CD4-positive, CD25-positive, alpha-beta regulatory T cell (primary cell): ENCODE results near the gene BRD3. TPM values are rescaled to one million over a fixed set of nuclear protein-coding genes. Genes with fewer than 3 reads are reported as not detected.

Source experiments
- ATAC-seq, 2 donors: fragments of 150-1000 bp; cut with Tn5 transposase; one replicate each; pipeline ENCODE4 v1.10.0; 2021; ENCODE audit warnings: low read depth in 2 of 2, moderate number of reproducible peaks in 2 of 2, moderate library complexity in 1 of 2
- DNase-seq, 3 donors: peaks; one replicate each; pipeline versions ENCODE4 v3.0.0 to v3.0.0-alpha.2; 2012 to 2022; ENCODE audit warnings: mixed read lengths in 1 of 3
- H3K27ac ChIP-seq: one replicate; pipeline ENCODE4 v1.7.0; 2013; ENCODE audit warnings: mild to moderate bottlenecking, low read length; ENCODE audit not compliant: insufficient read depth, poor library complexity, severe bottlenecking
- H3K27me3 ChIP-seq: one replicate; pipeline ENCODE4 v1.7.0; 2013; ENCODE audit warnings: low read length; ENCODE audit not compliant: control insufficient read depth, insufficient read depth
- H3K36me3 ChIP-seq: one replicate; pipeline ENCODE4 v1.7.0; 2013; ENCODE audit warnings: mild to moderate bottlenecking, low read length, moderate library complexity; ENCODE audit not compliant: control insufficient read depth, insufficient read depth
- H3K4me1 ChIP-seq: 2 replicates; pipeline ENCODE4 v1.7.0; 2013; ENCODE audit warnings: mild to moderate bottlenecking, low read length; ENCODE audit not compliant: insufficient read depth, control insufficient read depth, poor library complexity, severe bottlenecking
- H3K4me3 ChIP-seq: one replicate; pipeline ENCODE4 v1.7.0; 2013; ENCODE audit warnings: low read depth, mild to moderate bottlenecking, low read length, moderate library complexity
- H3K9me3 ChIP-seq, 2 experiments: 1 replicate in 1 of 2; 2 replicates in 1 of 2; pipeline ENCODE4 v1.7.0; 2013; ENCODE audit warnings: low read length in 2 of 2, mild to moderate bottlenecking in 1 of 2, moderate library complexity in 1 of 2; ENCODE audit not compliant: control insufficient read depth in 2 of 2
- H3K27ac Mint-ChIP-seq, 3 donors: one replicate each; pipeline ENCODE4 v1.8.0; 2020 to 2022; ENCODE audit warnings: mild to moderate bottlenecking in 3 of 3, mixed read lengths in 3 of 3, moderate library complexity in 2 of 3
- H3K27me3 Mint-ChIP-seq: one replicate; pipeline ENCODE4 v1.8.0; 2022; ENCODE audit warnings: mild to moderate bottlenecking, mixed read lengths
- H3K36me3 Mint-ChIP-seq: one replicate; pipeline ENCODE4 v1.8.0; 2020; ENCODE audit warnings: mixed read lengths
- H3K4me1 Mint-ChIP-seq, 4 donors: one replicate each; pipeline ENCODE4 v1.8.0; 2020 to 2022; ENCODE audit warnings: mixed read lengths in 4 of 4, mild to moderate bottlenecking in 1 of 4
- H3K4me3 Mint-ChIP-seq, 4 donors: one replicate each; pipeline ENCODE4 v1.8.0; 2020 to 2022; ENCODE audit warnings: mild to moderate bottlenecking in 4 of 4, mixed read lengths in 4 of 4, moderate library complexity in 3 of 4
- H3K9me3 Mint-ChIP-seq, 7 donors: one replicate each; pipeline ENCODE4 v1.8.0; 2020 to 2022; ENCODE audit warnings: mixed read lengths in 7 of 7, mild to moderate bottlenecking in 3 of 7, moderate library complexity in 2 of 7
- polyA plus RNA-seq, 4 donors: library from polyadenylated mRNA; unstranded; fragments of 300-500 nt; fragmentation: Illumina TruSeq; gene quantifications; one replicate each; pipeline ENCODE4 v1.2.3, GENCODE V29; 2021
- total RNA-seq: library from RNA; stranded (reverse); gene quantifications from one replicate; pipeline ENCODE4 v1.2.3, GENCODE V29; 2022

Gene BRD3
- total and polyA plus RNA-seq, 5 donors from 2014 or later = 10.4 to 39.3 (median 13.1) TPM

DNA sequence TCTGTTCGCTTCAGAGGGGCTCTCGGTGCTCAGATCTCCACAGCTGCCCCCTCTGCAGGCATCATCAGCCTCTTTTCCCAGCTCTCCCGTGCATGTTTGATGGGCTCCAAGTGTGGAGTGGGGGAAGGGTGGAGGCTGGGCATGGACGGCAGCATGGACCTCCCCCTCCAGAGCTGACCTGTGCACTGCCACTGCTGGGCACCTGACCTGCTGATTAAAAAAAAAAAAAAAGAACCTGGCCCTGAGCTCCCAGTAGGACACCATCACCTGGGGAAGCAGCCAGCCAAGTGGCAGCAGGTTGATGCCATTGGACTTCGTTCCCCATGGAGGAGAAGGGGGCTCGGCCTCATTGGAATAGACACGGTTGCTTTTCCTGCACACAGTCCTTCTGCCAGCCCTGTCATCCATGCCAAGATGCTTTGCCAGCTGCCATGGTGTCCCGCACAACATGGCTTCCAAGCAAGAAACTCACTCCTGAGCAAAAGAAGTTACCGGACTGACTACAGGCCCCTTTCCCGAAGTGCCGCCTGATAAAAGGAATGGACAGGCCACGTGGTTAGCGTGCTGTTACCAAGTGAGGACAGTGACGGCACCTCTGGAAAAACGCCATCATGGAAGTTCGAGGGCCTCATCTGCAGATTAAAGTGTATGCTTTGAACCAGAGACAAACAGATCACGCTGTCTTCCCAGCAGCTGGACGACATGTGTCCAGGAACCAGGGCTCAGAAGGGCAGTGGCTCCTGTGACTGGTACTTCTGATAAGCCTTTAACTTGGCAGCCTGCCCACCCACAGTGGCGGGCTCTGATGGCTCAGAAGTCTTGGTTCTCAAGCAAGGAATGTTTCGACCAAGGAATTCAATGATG, 57.3 kb downstream of the BRD3 start:
- Histone ChIP-seq H3K27me3 (no peaks in the 10 kb centered on the region), H3K4me3 (no peak overlapping the region), H3K36me3 (no peaks in the 10 kb centered on the region), H3K4me1 (no peaks in the 10 kb centered on the region), H3K27ac (no peak overlapping the region), H3K9me3 (no peaks in the 10 kb centered on the region)
- Mint-ChIP-seq H3K4me1 (no peaks in the 10 kb centered on the region), H3K4me3 (no peak overlapping the region), H3K27me3 (no peaks in the 10 kb centered on the region), H3K27ac (no peak overlapping the region), H3K36me3 (no peaks in the 10 kb centered on the region), H3K9me3 (peaks cover 0 to 8% (median 0%) of the 10 kb centered on the region in 7 donors)
- no peak for DNase-seq
- ATAC-seq = no peak

DNA sequence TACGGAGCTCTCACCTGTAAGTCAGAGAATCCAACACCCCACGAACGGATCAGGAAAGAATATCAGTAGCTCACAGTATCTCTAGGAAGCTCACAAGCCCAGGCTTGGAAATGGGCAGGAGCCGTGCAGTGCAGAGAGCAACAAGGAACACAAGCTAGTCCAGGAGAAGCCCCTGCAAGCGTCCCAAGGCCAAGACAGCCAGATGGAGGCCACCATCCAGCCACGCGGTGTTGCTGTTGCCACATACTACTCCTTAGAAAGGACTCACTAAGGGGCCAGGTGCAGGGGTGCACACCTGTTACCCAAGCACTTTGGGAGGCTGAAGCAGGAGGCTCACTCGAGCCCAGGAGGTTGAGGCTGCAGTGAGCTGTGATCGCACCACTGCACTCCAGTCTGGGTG, 60.3 kb downstream of the BRD3 start:
- no peaks in the 10 kb centered on the region for H3K27me3 ChIP-seq
- H3K36me3 ChIP-seq = no peaks in the 10 kb centered on the region
- H3K9me3 ChIP-seq = no peaks in the 10 kb centered on the region
- Mint-ChIP-seq H3K36me3 (no peaks in the 10 kb centered on the region), H3K4me3 (no peak overlapping the region), H3K9me3 (peaks cover 0 to 8% (median 0%) of the 10 kb centered on the region in 7 donors), H3K27ac (no peak overlapping the region), H3K4me1 (no peaks in the 10 kb centered on the region), H3K27me3 (peaks cover 5% of the 10 kb centered on the region)
- H3K4me3 ChIP-seq = no peak overlapping the region
- H3K27ac ChIP-seq = no peak overlapping the region
- H3K4me1 ChIP-seq = no peaks in the 10 kb centered on the region
- DNase-seq (no peak), ATAC-seq (no peak)

DNA sequence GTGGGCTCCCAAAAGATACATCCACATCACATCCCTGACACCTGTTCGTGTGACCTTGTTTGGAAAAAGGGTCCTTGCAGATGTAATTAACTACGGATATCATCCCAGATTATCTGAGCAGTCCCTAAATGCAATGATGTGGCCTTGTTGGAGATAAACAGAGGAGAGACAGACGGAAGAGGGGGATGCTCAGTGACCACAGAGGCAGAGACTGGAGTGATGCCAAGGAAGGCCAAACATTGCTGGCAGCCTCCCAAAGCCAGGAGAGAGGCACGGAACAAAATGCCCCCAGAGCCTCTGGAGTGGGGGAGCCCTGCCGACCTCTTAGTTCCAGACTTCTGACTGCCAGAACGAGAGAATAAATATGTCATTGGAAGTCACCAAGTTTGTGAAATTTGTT, 60.7 kb downstream of the BRD3 start:
- H3K4me3 Mint-ChIP-seq = no peak overlapping the region
- no peaks in the 10 kb centered on the region for H3K27me3 ChIP-seq

DNA sequence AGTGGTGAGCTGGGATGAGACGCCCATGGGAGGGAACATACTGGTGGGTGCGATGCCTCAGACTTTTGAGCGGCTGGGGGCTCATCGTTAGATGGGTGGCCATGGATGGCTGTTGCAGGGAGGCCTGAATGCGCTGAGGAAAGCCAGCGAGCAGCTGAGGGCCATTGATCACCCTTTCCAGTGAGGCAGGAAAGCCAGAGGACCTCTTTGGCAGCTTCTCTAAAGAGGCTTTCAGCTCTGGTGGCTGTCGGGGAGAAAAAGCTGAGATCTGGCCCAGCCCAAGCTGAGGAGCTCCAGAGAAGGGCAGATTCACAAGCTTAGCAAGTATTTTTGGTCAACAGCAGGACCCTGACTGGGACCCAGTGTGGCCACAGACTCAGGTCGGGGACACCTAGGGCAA, 62.4 kb downstream of the BRD3 start:
- H3K36me3 Mint-ChIP-seq = no peaks in the 10 kb centered on the region
- no peak overlapping the region for H3K27ac ChIP-seq
- no peaks in the 10 kb centered on the region for H3K9me3 ChIP-seq
- H3K36me3 ChIP-seq = no peaks in the 10 kb centered on the region
- H3K4me1 ChIP-seq = no peaks in the 10 kb centered on the region
- no peak overlapping the region for H3K27ac Mint-ChIP-seq
- H3K27me3 ChIP-seq = no peaks in the 10 kb centered on the region
- peaks cover 5% of the 10 kb centered on the region for H3K27me3 Mint-ChIP-seq
- no peak overlapping the region for H3K4me3 ChIP-seq
- H3K4me3 Mint-ChIP-seq = no peak overlapping the region
- H3K9me3 Mint-ChIP-seq = peaks cover 0 to 5% (median 0%) of the 10 kb centered on the region in 7 donors
- no peaks in the 10 kb centered on the region for H3K4me1 Mint-ChIP-seq
- no peak for ATAC-seq
- no peak for DNase-seq

More for the DNA sequence above, 60.7 kb downstream of the BRD3 start:
- DNase-seq = no peak
- no peak overlapping the region for H3K27ac Mint-ChIP-seq
- no peaks in the 10 kb centered on the region for H3K4me1 Mint-ChIP-seq
- peaks cover 5% of the 10 kb centered on the region for H3K27me3 Mint-ChIP-seq
- no peaks in the 10 kb centered on the region for H3K36me3 Mint-ChIP-seq
- Histone ChIP-seq H3K9me3 (no peaks in the 10 kb centered on the region), H3K36me3 (no peaks in the 10 kb centered on the region), H3K4me1 (no peaks in the 10 kb centered on the region), H3K27ac (no peak overlapping the region), H3K4me3 (no peak overlapping the region)
- no peak for ATAC-seq
- H3K9me3 Mint-ChIP-seq = peaks cover 0 to 8% (median 0%) of the 10 kb centered on the region in 7 donors

DNA sequence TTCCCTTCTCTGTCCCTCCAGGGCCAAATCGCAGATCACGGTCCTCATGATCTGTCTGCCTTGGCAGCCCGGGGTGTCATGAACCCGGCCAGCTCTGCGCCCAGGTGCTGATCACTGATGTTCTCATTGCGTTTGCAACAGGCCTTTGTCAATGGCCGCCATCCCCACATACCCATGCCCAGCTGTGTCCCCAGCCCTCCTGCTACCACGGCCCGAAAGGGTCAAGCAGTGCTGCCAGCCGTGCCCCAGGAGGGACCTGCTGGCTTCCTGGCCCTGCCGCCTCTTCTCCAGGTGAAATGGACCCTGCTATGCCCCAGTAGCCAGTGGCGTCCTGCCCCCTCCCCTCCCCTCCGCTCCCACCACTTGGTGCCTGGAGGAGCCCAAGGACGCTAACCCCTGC, 62.9 kb downstream of the BRD3 start:
- H3K4me1 Mint-ChIP-seq = no peaks in the 10 kb centered on the region
- no peaks in the 10 kb centered on the region for H3K9me3 ChIP-seq
- peak overlapping the region in 1 of 4 donors; percentile 38 for H3K4me3 Mint-ChIP-seq
- no peaks in the 10 kb centered on the region for H3K4me1 ChIP-seq
- no peak overlapping the region for H3K27ac ChIP-seq
- ATAC-seq (no peak), DNase-seq (no peak)
- no peaks in the 10 kb centered on the region for H3K27me3 ChIP-seq
- H3K36me3 ChIP-seq = no peaks in the 10 kb centered on the region
- H3K36me3 Mint-ChIP-seq = no peaks in the 10 kb centered on the region
- H3K4me3 ChIP-seq = no peak overlapping the region
- no peak overlapping the region for H3K27ac Mint-ChIP-seq
- peaks cover 8% of the 10 kb centered on the region for H3K27me3 Mint-ChIP-seq
- H3K9me3 Mint-ChIP-seq = peaks cover 0 to 5% (median 0%) of the 10 kb centered on the region in 7 donors

DNA sequence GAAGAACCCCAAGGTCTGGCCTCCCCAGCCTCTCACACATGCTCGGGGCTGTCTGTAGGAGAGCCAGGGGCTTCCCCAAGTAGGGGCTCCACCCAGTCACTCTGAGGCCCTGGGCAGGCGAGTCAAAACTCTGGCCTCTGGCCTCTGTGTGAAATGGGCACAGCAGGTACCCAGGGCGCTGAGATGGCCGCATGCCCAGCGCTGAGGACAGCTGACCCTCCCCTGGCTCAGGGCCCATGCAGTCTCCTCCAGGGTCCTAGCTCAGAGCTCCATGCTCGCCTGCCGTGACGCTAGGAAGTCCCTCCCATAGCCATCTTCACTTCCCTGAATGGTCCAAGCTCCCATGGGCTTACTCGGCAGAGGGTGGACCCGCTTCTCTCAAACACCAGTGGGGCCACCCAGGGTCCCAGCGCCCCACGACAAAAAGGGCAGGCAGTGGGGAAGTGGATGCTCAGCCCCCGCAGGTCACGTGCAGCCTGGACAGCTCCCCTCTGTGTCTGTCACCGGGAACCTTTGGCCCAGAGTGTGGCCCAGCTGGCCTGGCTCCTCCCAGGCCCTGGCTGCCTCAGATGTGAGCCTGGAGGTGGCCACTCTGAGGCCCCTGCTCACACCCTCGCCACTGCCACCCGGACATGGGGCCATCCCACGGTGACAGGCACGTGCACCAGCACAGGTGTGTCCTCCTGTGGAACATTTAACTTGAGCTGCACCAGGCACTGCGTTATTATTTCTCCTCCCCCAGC, 63.5 kb downstream of the BRD3 start:
- no peak overlapping the region for H3K27ac Mint-ChIP-seq
- no peak for ATAC-seq

DNA sequence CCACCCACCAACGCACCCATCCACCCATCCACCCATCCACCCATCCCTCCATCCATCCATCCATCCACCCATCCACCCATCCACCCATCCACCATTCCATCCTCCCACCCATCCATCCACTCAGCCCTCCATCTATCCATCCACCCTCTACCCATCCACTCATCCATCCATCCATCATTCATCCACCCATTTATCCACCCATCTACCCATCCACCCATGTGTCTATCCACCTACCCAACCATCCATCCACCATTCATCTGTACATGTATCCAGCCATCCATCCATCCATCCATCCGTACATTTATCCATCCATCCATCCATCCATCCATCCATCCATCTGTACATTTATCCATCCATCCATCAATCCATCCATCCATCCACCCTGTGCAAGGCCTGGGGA, 64.6 kb downstream of the BRD3 start:
- H3K27me3 Mint-ChIP-seq = peaks cover 9% of the 10 kb centered on the region
- no peaks in the 10 kb centered on the region for H3K36me3 ChIP-seq
- H3K27me3 ChIP-seq = no peaks in the 10 kb centered on the region
- no peak overlapping the region for H3K27ac Mint-ChIP-seq
- no peak overlapping the region for H3K4me3 Mint-ChIP-seq
- H3K9me3 Mint-ChIP-seq = peaks cover 0 to 8% (median 0%) of the 10 kb centered on the region in 7 donors
- no peak for ATAC-seq
- H3K27ac ChIP-seq = no peak overlapping the region
- DNase-seq = no peak
- H3K9me3 ChIP-seq = no peaks in the 10 kb centered on the region
- H3K4me3 ChIP-seq = no peak overlapping the region
- no peaks in the 10 kb centered on the region for H3K4me1 ChIP-seq
- no peaks in the 10 kb centered on the region for H3K4me1 Mint-ChIP-seq
- no peaks in the 10 kb centered on the region for H3K36me3 Mint-ChIP-seq

More for the DNA sequence above, 63.5 kb downstream of the BRD3 start:
- Histone ChIP-seq H3K36me3 (no peaks in the 10 kb centered on the region), H3K27ac (no peak overlapping the region), H3K27me3 (no peaks in the 10 kb centered on the region), H3K4me1 (no peaks in the 10 kb centered on the region), H3K4me3 (no peak overlapping the region), H3K9me3 (no peaks in the 10 kb centered on the region)
- no peaks in the 10 kb centered on the region for H3K4me1 Mint-ChIP-seq
- H3K9me3 Mint-ChIP-seq = peaks cover 0 to 8% (median 0%) of the 10 kb centered on the region in 7 donors
- no peaks in the 10 kb centered on the region for H3K36me3 Mint-ChIP-seq
- no peak for DNase-seq
- peaks cover 9% of the 10 kb centered on the region for H3K27me3 Mint-ChIP-seq
- H3K4me3 Mint-ChIP-seq = no peak overlapping the region
